ENCODE data around the gene PDZD2.

- TF ChIP-seq EZH2 (IDR thresholded peaks at IDR 0.05; ENCODE audit: insufficient read depth, poor library complexity, severe bottlenecking) = no peak
- TF ChIP-seq EZH2phosphoT487 (IDR thresholded peaks at IDR 0.05; ENCODE audit: insufficient read depth, low read depth) = no peak
These were observed 170.3 kb downstream of the PDZD2 start for GRCh38 chr5:31809050-31809870.
